HG03575 (cell line): Measurements from ENCODE around the gene SDCBP2.

Source experiments
- ATAC-seq: cut with Tn5 transposase; IDR thresholded peaks from one replicate; pipeline ENCODE4 v1.9.1; 2021; ENCODE audit not compliant: unreplicated experiment, insufficient number of reproducible peaks, low FRiP score; ENCODE audit errors: extremely low read depth

The SDCBP2 gene

DNA sequence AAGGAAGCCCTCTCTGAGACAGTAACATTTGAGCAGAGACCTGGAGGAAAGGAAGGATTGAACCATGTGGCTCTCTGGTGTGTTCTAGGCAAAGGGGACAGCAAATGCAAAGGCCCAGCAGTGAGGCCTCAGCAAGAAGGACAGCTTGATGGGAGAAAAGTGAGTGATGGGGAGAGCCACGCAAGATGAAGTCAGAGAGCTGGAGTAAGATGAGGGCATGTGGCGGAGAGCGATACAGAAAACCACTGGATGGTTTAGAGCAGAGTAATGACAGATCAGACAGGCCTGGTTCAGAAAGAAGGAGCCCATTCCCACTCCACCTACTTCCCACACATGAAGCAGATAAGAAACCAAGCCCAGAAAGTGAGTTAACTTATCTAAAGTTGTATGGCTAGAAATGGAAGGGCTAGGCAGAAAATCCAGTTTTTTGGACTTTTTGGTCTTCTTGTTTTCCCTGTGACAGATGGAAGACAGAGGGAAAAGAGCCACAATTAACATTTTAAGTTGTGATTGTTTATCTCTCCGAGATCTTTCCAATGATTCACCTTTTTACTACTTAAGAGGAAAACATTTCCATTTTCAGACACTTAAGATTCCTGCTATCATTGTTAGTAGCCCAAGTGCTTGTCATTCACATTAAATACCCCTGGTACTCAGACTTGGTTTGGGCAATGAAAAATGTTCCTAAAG lies 63.6 kb downstream of the SDCBP2 start:
- ATAC-seq: no peak

DNA sequence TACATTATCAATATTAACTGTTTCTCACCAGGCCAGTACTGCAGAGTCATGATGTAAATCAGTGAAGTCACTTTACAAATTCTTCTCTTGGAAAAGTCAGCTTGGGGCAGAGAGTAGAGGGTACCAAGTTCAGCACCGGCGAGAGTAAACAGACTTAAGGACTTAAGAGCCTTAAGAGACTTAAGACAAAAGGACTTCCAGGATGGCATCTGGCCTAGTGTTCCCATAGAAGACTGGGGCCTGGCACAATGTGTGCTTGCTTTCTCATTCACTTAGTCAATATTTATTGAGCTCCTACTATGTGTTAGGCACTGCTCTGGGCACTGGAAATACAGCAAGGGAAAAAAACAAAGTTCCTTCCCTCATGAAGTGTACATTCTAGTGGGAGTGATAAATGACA lies 64.2 kb downstream of the SDCBP2 start:
- ATAC-seq: no peak

DNA sequence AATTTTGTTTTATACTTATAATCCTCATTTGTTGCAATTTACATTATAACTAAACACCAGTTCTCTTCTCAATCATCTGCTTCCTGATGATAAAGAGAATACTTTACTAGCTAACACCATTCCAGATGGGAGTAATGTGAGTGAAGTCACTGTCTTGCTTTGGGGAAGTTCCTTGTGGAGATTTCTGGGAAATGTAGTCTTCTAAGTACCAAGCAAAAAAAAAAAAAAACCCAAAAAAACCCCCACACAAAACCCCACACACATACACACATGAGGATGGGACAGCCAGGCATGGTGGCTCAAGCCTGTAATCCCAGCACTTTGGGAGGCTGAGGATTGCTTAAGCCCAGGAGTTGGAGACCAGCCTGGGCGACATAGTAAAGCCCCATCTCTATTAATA lies 65.1 kb downstream of the SDCBP2 start:
- ATAC-seq: no peak
